Measurements from ENCODE around the gene SELENBP1.

DNA sequence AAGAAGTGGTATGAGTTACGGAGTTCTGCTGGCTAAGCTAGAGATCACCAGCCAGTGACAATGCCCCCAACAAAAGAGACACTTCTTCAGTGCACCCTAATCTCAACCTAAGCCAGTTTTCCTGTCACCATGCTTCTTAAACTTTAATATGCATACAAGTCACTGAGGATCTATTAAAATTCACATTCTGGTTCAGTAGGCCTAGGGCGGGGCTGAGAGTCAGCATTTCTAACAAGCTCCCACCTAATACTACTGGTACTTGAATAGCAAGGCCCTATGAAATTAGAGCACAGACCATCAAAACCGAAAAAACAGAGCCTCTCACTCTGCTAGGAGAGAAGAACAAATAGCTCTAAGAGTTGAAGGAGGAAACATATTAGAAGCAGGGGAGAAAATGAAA is 34.8 kb upstream of the SELENBP1 start:
- TF ChIP-seq EZH2 (IDR thresholded peaks at IDR 0.05; ENCODE audit: low read length, unreplicated experiment) = no peak
- TF ChIP-seq, protein P1, sequence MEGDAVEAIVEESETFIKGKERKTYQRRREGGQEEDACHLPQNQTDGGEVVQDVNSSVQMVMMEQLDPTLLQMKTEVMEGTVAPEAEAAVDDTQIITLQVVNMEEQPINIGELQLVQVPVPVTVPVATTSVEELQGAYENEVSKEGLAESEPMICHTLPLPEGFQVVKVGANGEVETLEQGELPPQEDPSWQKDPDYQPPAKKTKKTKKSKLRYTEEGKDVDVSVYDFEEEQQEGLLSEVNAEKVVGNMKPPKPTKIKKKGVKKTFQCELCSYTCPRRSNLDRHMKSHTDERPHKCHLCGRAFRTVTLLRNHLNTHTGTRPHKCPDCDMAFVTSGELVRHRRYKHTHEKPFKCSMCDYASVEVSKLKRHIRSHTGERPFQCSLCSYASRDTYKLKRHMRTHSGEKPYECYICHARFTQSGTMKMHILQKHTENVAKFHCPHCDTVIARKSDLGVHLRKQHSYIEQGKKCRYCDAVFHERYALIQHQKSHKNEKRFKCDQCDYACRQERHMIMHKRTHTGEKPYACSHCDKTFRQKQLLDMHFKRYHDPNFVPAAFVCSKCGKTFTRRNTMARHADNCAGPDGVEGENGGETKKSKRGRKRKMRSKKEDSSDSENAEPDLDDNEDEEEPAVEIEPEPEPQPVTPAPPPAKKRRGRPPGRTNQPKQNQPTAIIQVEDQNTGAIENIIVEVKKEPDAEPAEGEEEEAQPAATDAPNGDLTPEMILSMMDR (conservative IDR thresholded peaks at IDR 0.05; ENCODE audit: low read depth, low read length) = no peak
- no peak for TF ChIP-seq EZH2phosphoT487 (IDR thresholded peaks at IDR 0.05; ENCODE audit: borderline replicate concordance, low read length)
